Measurements from ENCODE around the gene SIL1. TPM values are rescaled to one million over a fixed set of nuclear protein-coding genes. Genes with fewer than 3 reads are reported as not detected.

The SIL1 gene
- total RNA-seq, 3 donors from 2014 or later (not counting 1 experiment from before 2014, with no cell fraction given), result 16.9 to 22.5 (median 22.4) TPM

DNA sequence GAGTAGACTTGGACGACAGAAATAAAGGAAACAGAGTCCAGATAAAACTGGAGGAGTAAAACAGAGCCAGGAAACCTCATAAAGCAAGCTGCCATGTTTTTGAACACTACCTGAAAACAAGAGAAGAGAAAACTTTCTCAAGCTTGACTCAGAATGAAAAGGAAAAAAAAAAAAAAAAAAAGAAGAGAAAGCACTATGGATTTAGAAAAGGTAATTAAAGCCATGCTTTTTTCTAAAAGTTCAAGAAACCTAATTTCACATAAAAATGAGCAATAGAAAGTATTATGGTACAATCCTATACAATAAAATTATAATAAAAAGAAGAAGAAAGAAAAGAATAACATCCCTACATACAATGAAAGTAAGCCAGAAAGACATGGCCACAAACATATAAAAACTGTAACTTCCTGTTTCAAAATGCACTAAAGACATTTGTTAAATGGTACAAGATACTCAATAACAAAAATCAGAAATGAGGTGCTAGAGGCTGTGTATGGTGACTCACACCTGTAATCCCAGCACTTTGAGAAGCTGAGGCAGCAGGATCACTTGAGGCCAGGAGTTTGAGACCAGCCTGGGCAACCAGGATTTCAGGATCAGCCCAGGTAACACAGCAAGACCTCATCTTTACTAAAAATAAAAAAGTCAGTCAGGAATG, 129.5 kb downstream of the SIL1 start:
- H3K4me1 ChIP-seq (ENCODE audit: control insufficient read depth, insufficient read depth, low read length), result no peaks in the 10 kb centered on the region
- intact Hi-C loops (cut with micrococcal nuclease), result no loop called here

DNA sequence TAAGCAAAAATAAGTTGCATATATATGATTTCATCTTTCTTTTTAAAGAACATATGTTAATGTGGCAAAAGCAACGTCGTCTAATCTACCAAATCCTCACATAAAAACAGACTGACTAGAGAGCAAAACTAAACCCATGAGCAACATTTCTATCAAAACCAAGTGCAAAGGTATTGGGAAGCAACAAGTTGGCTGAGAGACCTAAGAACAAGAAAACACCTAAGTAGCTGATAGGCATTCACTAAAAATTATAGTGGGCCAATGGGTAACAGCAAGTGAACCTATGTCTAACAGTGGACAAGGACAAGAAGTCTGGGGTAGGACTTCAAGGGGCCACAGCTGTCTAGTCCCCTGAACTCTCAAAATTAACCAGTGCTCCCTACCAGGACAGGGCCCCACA, 130.1 kb downstream of the SIL1 start:
- DNase-seq (no peak), ATAC-seq (no peak)
- Histone ChIP-seq H3K4me1 (ENCODE audit: control insufficient read depth, insufficient read depth, low read length) (no peaks in the 10 kb centered on the region), H3K9me3 (ENCODE audit: control insufficient read depth, insufficient read depth, low read length) (no peaks in the 10 kb centered on the region), H3K4me3 (ENCODE audit: low read length) (no peak overlapping the region), H3K36me3 (ENCODE audit: control insufficient read depth, insufficient read depth, low read length) (no peaks in the 10 kb centered on the region), H3K27ac (ENCODE audit: low read length) (no peak overlapping the region), H3K27me3 (ENCODE audit: control insufficient read depth, insufficient read depth, low read length) (no peaks in the 10 kb centered on the region)
- Mint-ChIP-seq H3K4me3 (no peak overlapping the region), H3K4me1 (peaks cover 7 to 23% of the 10 kb centered on the region in 2 donors), H3K27me3 (ENCODE audit: low read depth in 2 of 2) (no peaks in the 10 kb centered on the region), H3K9me3 (no peaks in the 10 kb centered on the region), H3K36me3 (no peaks in the 10 kb centered on the region), H3K27ac (no peak overlapping the region)
- intact Hi-C loops (cut with micrococcal nuclease), result no loop called here
- WGBS (ENCODE audit: insufficient coverage), result 100% methylated on average over 2 of the region's 2 CpGs
- TF ChIP-seq, protein P1, sequence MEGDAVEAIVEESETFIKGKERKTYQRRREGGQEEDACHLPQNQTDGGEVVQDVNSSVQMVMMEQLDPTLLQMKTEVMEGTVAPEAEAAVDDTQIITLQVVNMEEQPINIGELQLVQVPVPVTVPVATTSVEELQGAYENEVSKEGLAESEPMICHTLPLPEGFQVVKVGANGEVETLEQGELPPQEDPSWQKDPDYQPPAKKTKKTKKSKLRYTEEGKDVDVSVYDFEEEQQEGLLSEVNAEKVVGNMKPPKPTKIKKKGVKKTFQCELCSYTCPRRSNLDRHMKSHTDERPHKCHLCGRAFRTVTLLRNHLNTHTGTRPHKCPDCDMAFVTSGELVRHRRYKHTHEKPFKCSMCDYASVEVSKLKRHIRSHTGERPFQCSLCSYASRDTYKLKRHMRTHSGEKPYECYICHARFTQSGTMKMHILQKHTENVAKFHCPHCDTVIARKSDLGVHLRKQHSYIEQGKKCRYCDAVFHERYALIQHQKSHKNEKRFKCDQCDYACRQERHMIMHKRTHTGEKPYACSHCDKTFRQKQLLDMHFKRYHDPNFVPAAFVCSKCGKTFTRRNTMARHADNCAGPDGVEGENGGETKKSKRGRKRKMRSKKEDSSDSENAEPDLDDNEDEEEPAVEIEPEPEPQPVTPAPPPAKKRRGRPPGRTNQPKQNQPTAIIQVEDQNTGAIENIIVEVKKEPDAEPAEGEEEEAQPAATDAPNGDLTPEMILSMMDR (IDR thresholded peaks at IDR 0.05), result no peak

More for the DNA sequence above, 129.5 kb downstream of the SIL1 start:
- Histone ChIP-seq H3K4me3 (ENCODE audit: low read length) (no peak overlapping the region), H3K27me3 (ENCODE audit: control insufficient read depth, insufficient read depth, low read length) (no peaks in the 10 kb centered on the region), H3K9me3 (ENCODE audit: control insufficient read depth, insufficient read depth, low read length) (no peaks in the 10 kb centered on the region), H3K27ac (ENCODE audit: low read length) (no peak overlapping the region), H3K36me3 (ENCODE audit: control insufficient read depth, insufficient read depth, low read length) (no peaks in the 10 kb centered on the region)
- Mint-ChIP-seq H3K36me3 (no peaks in the 10 kb centered on the region), H3K27me3 (ENCODE audit: low read depth in 2 of 2) (no peaks in the 10 kb centered on the region), H3K27ac (no peak overlapping the region), H3K9me3 (no peaks in the 10 kb centered on the region), H3K4me3 (no peak overlapping the region), H3K4me1 (peaks cover 7 to 23% of the 10 kb centered on the region in 2 donors)
- WGBS (ENCODE audit: insufficient coverage), result 21% methylated on average over 1 of the region's 1 CpG
- TF ChIP-seq, protein P1 (IDR thresholded peaks at IDR 0.05), result no peak
- ATAC-seq (no peak), DNase-seq (no peak)

DNA sequence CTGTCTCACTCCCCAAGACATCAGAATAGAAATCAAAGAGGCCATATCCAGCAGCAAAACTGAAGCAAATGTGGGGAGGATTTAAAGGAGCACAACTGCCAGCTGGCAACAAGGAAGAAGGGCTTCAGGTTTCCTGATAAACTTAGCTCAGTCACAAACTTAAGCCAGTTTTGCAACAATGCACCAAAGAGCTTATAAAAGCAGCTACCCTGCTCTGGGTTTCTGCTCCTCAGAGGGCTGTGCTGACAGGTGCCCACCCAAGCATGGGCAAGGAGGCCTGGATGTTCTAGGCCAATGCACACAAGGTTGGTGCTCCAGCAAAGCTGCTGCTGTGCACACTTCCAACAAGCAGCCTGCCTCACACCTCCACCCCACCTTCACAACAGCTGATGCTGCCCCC, 132.9 kb downstream of the SIL1 start:
- H3K27me3 ChIP-seq (ENCODE audit: control insufficient read depth, insufficient read depth, low read length), result no peaks in the 10 kb centered on the region
- DNase-seq (no peak), ATAC-seq (no peak)
- intact Hi-C loops (cut with micrococcal nuclease), result no loop called here
- H3K36me3 ChIP-seq (ENCODE audit: control insufficient read depth, insufficient read depth, low read length), result no peaks in the 10 kb centered on the region
- no peaks in the 10 kb centered on the region for H3K9me3 Mint-ChIP-seq
- peaks cover 7 to 23% of the 10 kb centered on the region in 2 donors for H3K4me1 Mint-ChIP-seq
- no peaks in the 10 kb centered on the region for H3K27me3 Mint-ChIP-seq (ENCODE audit: low read depth in 2 of 2)
- H3K4me1 ChIP-seq (ENCODE audit: control insufficient read depth, insufficient read depth, low read length), result no peaks in the 10 kb centered on the region
- no peaks in the 10 kb centered on the region for H3K9me3 ChIP-seq (ENCODE audit: control insufficient read depth, insufficient read depth, low read length)
- no peaks in the 10 kb centered on the region for H3K36me3 Mint-ChIP-seq
- TF ChIP-seq, protein P1 (IDR thresholded peaks at IDR 0.05), result no peak
- H3K27ac ChIP-seq (ENCODE audit: low read length), result no peak overlapping the region
- no peak overlapping the region for H3K4me3 ChIP-seq (ENCODE audit: low read length)
- no peak overlapping the region for H3K27ac Mint-ChIP-seq
- no peak overlapping the region for H3K4me3 Mint-ChIP-seq

DNA sequence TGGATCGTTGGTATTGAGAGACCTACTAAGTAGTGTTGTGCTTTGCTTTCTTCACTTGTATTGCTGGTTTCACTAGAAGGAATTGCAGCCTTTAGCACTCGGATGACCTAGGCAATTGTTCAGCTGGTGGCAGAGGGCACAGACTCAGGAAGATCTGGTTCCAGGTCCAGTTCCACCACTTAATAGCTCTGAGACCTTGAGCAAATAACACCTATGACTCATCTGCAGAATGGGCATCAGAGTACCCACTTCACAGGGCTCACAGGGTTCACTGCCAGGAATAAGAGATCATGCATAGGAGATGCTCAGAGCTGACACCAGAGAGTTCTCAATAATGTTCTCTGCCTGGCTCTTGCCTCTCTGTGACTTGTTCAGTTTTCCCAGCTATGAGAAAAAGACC, 133.6 kb downstream of the SIL1 start:
- H3K4me3 Mint-ChIP-seq, result no peak overlapping the region
- H3K27me3 ChIP-seq (ENCODE audit: control insufficient read depth, insufficient read depth, low read length), result no peaks in the 10 kb centered on the region
- H3K27ac ChIP-seq (ENCODE audit: low read length), result no peak overlapping the region
- no peaks in the 10 kb centered on the region for H3K36me3 ChIP-seq (ENCODE audit: control insufficient read depth, insufficient read depth, low read length)
- H3K27me3 Mint-ChIP-seq (ENCODE audit: low read depth in 2 of 2), result no peaks in the 10 kb centered on the region
- H3K27ac Mint-ChIP-seq, result no peak overlapping the region
- TF ChIP-seq, protein P1 (IDR thresholded peaks at IDR 0.05), result no peak
- H3K4me1 Mint-ChIP-seq, result peaks cover 7 to 23% of the 10 kb centered on the region in 2 donors
- H3K9me3 Mint-ChIP-seq, result no peaks in the 10 kb centered on the region
- DNase-seq, result no peak
- ATAC-seq, result no peak
- no peak overlapping the region for H3K4me3 ChIP-seq (ENCODE audit: low read length)
- intact Hi-C loops (cut with micrococcal nuclease), result no loop called here
- no peaks in the 10 kb centered on the region for H3K4me1 ChIP-seq (ENCODE audit: control insufficient read depth, insufficient read depth, low read length)
- WGBS (ENCODE audit: insufficient coverage), result 94% methylated on average over 2 of the region's 2 CpGs
- no peaks in the 10 kb centered on the region for H3K36me3 Mint-ChIP-seq
- H3K9me3 ChIP-seq (ENCODE audit: control insufficient read depth, insufficient read depth, low read length), result no peaks in the 10 kb centered on the region

All from natural killer cell (primary cell).